Kidney (tissue), 14 donors: Measurements from ENCODE around the gene WASF2. TPM values are rescaled to one million over a fixed set of nuclear protein-coding genes. Genes with fewer than 3 reads are reported as not detected.
A peak's percentile ranks its signal among the peaks of the same experiment; 100 is the strongest.

ENCODE experiments used
- DNase-seq, 5 donors: peaks; one replicate each; pipeline ENCODE4 v3.0.0-alpha.2; 2013 to 2020
- FAIRE-seq: peaks from 2 replicates; lab custom pipeline; 2012; peaks lifted over from hg19 to GRCh38; lab: Jason Lieb, UNC
- H3K27ac ChIP-seq, 2 donors: one replicate each; pipeline ENCODE4 v1.7.0; 2013; ENCODE audit warnings: low read depth in 2 of 2, low read length in 2 of 2, inconsistent platforms in 1 of 2
- H3K27me3 ChIP-seq: one replicate; pipeline ENCODE4 v1.7.1; 2013; ENCODE audit warnings: low read length, inconsistent platforms; ENCODE audit not compliant: control insufficient read depth, insufficient read depth
- H3K36me3 ChIP-seq, 3 donors: one replicate each; pipeline versions ENCODE4 v1.7.0 to v1.7.1; 2013; ENCODE audit warnings: low read length in 3 of 3, control low read depth in 1 of 3, inconsistent platforms in 1 of 3; ENCODE audit not compliant: insufficient read depth in 3 of 3, control insufficient read depth in 2 of 3
- H3K4me1 ChIP-seq, 3 donors: one replicate each; pipeline versions ENCODE4 v1.7.0 to v1.7.1; 2013; ENCODE audit warnings: low read length in 3 of 3, inconsistent platforms in 1 of 3, low read depth in 1 of 3; ENCODE audit not compliant: control insufficient read depth in 2 of 3, insufficient read depth in 2 of 3
- H3K4me3 ChIP-seq, 3 donors: one replicate each; pipeline versions ENCODE4 v1.7.0 to v1.8.1; 2013; ENCODE audit warnings: low read length in 3 of 3, control low read depth in 1 of 3, inconsistent platforms in 1 of 3
- H3K9ac ChIP-seq, 3 donors: one replicate each; pipeline versions ENCODE4 v1.7.0 to v1.7.1; 2013; ENCODE audit warnings: low read length in 3 of 3, control low read depth in 1 of 3, inconsistent platforms in 1 of 3
- H3K9me3 ChIP-seq, 3 donors: one replicate each; pipeline versions ENCODE4 v1.7.0 to v1.7.1; 2013; ENCODE audit warnings: low read length in 3 of 3, control low read depth in 1 of 3, inconsistent platforms in 1 of 3; ENCODE audit not compliant: control insufficient read depth in 2 of 3, insufficient read depth in 1 of 3
- intact Hi-C: fragments of 100-400 bp; cut with DNase I; formaldehyde crosslinking; loops from one replicate; pipeline ENCODE4 v1.11.1; 2022
- polyA plus RNA-seq: library from polyadenylated mRNA; stranded (reverse); fragments of 350-450 nt; fragmentation: Illumina TruSeq; extraction: RNeasy Lipid Tissue Mini Kit (QIAGEN cat#74804); gene quantifications from one replicate; pipeline ENCODE4 v1.2.3, GENCODE V29; 2014; ENCODE audit warnings: low read depth, low replicate concordance; ENCODE audit not compliant: insufficient read depth
- total RNA-seq: library from RNA; stranded (reverse); fragmentation: NEBNext Ultra II Directional; extraction: Animal tissue kit (Norgen Biotek cat#: 25700); gene quantifications from one replicate; pipeline ENCODE4 v1.2.1, GENCODE V29; 2021
- TF ChIP-seq, protein P1 (sequence below): IDR thresholded peaks from 3 replicates; pipeline ENCODE4 v1.5.1; 2012; ENCODE audit warnings: mild to moderate bottlenecking, moderate library complexity, borderline replicate concordance; ENCODE audit not compliant: insufficient read depth; ENCODE audit errors: extremely low read depth
- donor health status: control.
- donor health status: control.
- donor health status: control.
- donor health status: control.
- donor health status: control.
- donor health status: DM: yes; HTN: yes; CAD: no.
- donor health status: Normal renal cell carcinoma (clear cell type).

WASF2 gene
- total and polyA plus RNA-seq, 2 donors from 2014 or later, result 23.9 to 159 TPM

DNA sequence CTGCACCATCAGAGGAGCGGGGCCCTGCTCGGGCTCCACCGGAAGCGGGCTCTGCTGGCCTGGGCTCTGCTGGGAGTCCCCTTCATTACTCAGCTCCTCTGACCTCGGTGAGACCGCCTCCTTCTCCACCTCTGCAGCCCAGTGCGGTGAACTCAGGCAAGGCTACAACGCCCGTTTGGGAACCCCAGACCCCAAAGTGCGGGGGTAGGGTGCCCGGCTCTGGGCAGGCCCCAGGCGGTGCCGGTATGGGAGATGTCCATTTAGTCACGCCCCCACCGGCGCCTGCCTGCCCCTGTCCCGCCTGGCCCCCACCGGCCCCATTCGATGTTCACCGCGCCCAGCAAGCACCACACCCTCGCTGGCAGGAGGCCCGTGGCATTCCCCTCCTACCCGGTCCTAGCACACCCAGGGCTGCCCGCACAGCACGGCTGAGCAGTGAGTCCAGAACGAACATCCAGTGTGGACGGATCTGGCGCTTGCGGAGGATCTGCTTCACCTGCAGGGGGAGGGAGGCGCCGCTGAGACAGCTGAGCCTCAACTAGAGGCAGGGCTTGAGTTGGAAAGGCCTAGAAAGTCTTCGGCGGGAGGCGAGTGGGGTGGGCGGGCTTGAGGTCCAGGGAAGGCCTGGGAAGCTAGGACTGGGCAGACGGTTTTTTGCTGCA is 133.2 kb downstream of the WASF2 start:
- FAIRE-seq (no peak), DNase-seq (peak in 2 of 5 donors; percentile 73 to 76)
- H3K27ac ChIP-seq, result no peak overlapping the region
- H3K4me3 ChIP-seq, result no peak overlapping the region
- intact Hi-C loops, result no loop called here
- H3K36me3 ChIP-seq, result peaks cover 0 to 9% (median under 1%) of the 10 kb centered on the region in 3 donors
- H3K27me3 ChIP-seq, result no peaks in the 10 kb centered on the region
- H3K9me3 ChIP-seq, result no peaks in the 10 kb centered on the region
- peak overlapping the region in 1 of 3 donors; percentile 46 for H3K9ac ChIP-seq
- TF ChIP-seq, protein P1, sequence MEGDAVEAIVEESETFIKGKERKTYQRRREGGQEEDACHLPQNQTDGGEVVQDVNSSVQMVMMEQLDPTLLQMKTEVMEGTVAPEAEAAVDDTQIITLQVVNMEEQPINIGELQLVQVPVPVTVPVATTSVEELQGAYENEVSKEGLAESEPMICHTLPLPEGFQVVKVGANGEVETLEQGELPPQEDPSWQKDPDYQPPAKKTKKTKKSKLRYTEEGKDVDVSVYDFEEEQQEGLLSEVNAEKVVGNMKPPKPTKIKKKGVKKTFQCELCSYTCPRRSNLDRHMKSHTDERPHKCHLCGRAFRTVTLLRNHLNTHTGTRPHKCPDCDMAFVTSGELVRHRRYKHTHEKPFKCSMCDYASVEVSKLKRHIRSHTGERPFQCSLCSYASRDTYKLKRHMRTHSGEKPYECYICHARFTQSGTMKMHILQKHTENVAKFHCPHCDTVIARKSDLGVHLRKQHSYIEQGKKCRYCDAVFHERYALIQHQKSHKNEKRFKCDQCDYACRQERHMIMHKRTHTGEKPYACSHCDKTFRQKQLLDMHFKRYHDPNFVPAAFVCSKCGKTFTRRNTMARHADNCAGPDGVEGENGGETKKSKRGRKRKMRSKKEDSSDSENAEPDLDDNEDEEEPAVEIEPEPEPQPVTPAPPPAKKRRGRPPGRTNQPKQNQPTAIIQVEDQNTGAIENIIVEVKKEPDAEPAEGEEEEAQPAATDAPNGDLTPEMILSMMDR, result no peak
- peaks cover 0 to 6% (median 0%) of the 10 kb centered on the region in 3 donors for H3K4me1 ChIP-seq

DNA sequence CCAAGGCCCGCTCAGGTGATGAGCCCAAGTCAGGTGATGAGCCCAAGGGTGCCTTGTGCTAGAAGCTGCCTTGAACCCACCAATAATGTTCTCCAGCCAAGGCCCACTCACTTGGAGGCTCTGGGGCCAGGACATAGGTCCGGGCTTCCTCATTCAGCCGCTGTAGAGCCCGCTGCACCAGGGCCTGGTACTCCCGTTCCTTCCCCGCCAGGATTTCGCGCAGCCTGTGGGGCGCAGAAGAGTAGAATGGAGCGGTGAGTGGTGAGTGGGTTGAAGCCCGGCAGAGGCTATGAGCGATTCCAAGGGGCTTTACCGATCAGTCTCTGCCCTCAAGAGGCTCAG is 133.7 kb downstream of the WASF2 start:
- intact Hi-C loops, result no loop called here
- DNase-seq (peak in 1 of 5 donors; percentile 57), FAIRE-seq (no peak)
- Histone ChIP-seq H3K4me3 (no peak overlapping the region), H3K36me3 (peaks cover 0 to 6% (median 0%) of the 10 kb centered on the region in 3 donors), H3K27me3 (no peaks in the 10 kb centered on the region), H3K4me1 (peaks cover 0 to 6% (median 0%) of the 10 kb centered on the region in 3 donors), H3K9me3 (no peaks in the 10 kb centered on the region), H3K27ac (no peak overlapping the region), H3K9ac (no peak overlapping the region)
- TF ChIP-seq, protein P1, result no peak

DNA sequence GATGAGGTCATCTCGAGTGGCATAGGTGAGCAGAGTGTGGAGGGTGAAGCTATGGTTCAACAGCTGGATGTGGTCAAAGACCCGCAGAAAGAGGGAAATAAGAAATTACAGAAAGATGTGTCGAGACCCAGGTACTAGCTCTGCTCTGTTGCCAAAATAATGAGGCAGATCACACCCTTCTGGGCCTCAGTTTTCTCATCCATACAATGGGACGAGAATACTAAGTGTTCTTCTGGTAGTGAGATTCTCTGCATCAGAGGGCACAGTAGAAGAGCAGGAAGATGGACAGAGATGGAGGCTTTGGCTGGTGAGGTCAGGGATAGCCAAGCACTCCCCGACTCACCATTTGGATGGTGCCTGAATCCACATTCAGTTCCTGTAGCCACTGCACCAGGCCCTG is 134.3 kb downstream of the WASF2 start:
- Histone ChIP-seq H3K4me1 (peaks cover 0 to 10% (median 0%) of the 10 kb centered on the region in 3 donors), H3K27ac (no peak overlapping the region), H3K4me3 (no peak overlapping the region), H3K9me3 (no peaks in the 10 kb centered on the region), H3K36me3 (peaks cover 0 to 6% (median 0%) of the 10 kb centered on the region in 3 donors), H3K9ac (no peak overlapping the region), H3K27me3 (no peaks in the 10 kb centered on the region)
- DNase-seq, result no peak
- no peak for FAIRE-seq
- intact Hi-C loops, result no loop called here
- TF ChIP-seq, protein P1, result no peak

Other genes starting within 250 kb of the WASF2 start
- gene TMEM222, start 168.0 kb downstream of the WASF2 start, total RNA-seq, result 42.9 TPM
- gene TMEM222, start 168.0 kb downstream of the WASF2 start, polyA plus RNA-seq, result 58.2 TPM
- 19.3 TPM for gene SYTL1, start 148.1 kb downstream of the WASF2 start, total RNA-seq
- 5.9 TPM for gene SYTL1, start 148.1 kb downstream of the WASF2 start, polyA plus RNA-seq
- 86.7 TPM for gene MAP3K6, start 123.2 kb downstream of the WASF2 start, total RNA-seq
- gene MAP3K6, start 123.2 kb downstream of the WASF2 start, polyA plus RNA-seq, result 59.7 TPM
- 7.9 TPM for gene FCN3, start 115.3 kb downstream of the WASF2 start, total RNA-seq
- gene FCN3, start 115.3 kb downstream of the WASF2 start, polyA plus RNA-seq, result 240 TPM
- 0.63 TPM for gene CD164L2, start 106.8 kb downstream of the WASF2 start, total RNA-seq
- gene CD164L2, start 106.8 kb downstream of the WASF2 start, polyA plus RNA-seq, result 1.1 TPM
- 0.38 TPM for gene GPR3, start 97.5 kb downstream of the WASF2 start, total RNA-seq
- gene GPR3, start 97.5 kb downstream of the WASF2 start, polyA plus RNA-seq, result 0.77 TPM
- gene AHDC1, start 114.0 kb upstream of the WASF2 start, total RNA-seq, result 48.2 TPM
- 8.5 TPM for gene AHDC1, start 114.0 kb upstream of the WASF2 start, polyA plus RNA-seq
- 23.3 TPM for gene FGR, start 145.0 kb upstream of the WASF2 start, total RNA-seq
- gene FGR, start 145.0 kb upstream of the WASF2 start, polyA plus RNA-seq, result 2.5 TPM
- gene IFI6, start 182.0 kb upstream of the WASF2 start, total RNA-seq, result 69.5 TPM
- 148 TPM for gene IFI6, start 182.0 kb upstream of the WASF2 start, polyA plus RNA-seq
- gene FAM76A, start 235.8 kb upstream of the WASF2 start, total RNA-seq, result 17.0 TPM
- gene FAM76A, start 235.8 kb upstream of the WASF2 start, polyA plus RNA-seq, result 5.9 TPM